Cardiac fibroblast (primary cell): ENCODE results near the gene MTHFD2L.
A peak's percentile ranks its signal among the peaks of the same experiment; 100 is the strongest.
"Not testable (repeated sequence)": the region's sequence is repeated elsewhere in the genome, so short reads cannot be mapped to it uniquely, and the experiment has no call there.

Source experiments
- DNase-seq, 2 donors: peaks; one replicate each; pipeline versions ENCODE4 v3.0.0 to v3.0.0-alpha.2; 2010; ENCODE audit warnings: low read depth in 2 of 2
- H3K4me3 ChIP-seq, 2 donors: replicated peaks in 1 of 2; 1 replicate in 1 of 2; 2 replicates in 1 of 2; pipeline ENCODE4 v1.5.1; 2011; ENCODE audit warnings: low read depth in 2 of 2, low read length in 2 of 2, mild to moderate bottlenecking in 2 of 2, moderate library complexity in 1 of 2
- CTCF ChIP-seq: IDR thresholded peaks from one replicate; pipeline ENCODE4 v1.5.1; 2011; ENCODE audit warnings: low read depth, mild to moderate bottlenecking, low read length, inconsistent platforms

Gene MTHFD2L

GRCh38 chr4:74120086-74120485 is 37.8 kb upstream of the MTHFD2L start:
- DNase-seq: no peak
- no peak overlapping the region for H3K4me3 ChIP-seq
- no peak for TF ChIP-seq CTCF

GRCh38 chr4:74121643-74122579 is 36.0 kb upstream of the MTHFD2L start:
- DNase-seq: no peak
- H3K4me3 ChIP-seq: no peak overlapping the region
- TF ChIP-seq CTCF: no peak

- no peak overlapping the region for H3K4me3 ChIP-seq
- no peak for TF ChIP-seq CTCF
- DNase-seq: peak; percentile 93 to 98
Observed at GRCh38 chr4:74123065-74123728, 34.7 kb upstream of the MTHFD2L start.

- TF ChIP-seq CTCF: no peak
- H3K4me3 ChIP-seq: no peak overlapping the region
- no peak for DNase-seq
Observed at GRCh38 chr4:74125029-74125428, 32.9 kb upstream of the MTHFD2L start.

GRCh38 chr4:74127745-74128144 is 30.2 kb upstream of the MTHFD2L start:
- H3K4me3 ChIP-seq: no peak overlapping the region
- no peak for TF ChIP-seq CTCF
- DNase-seq: peak in 1 of 2 donors; percentile 11

- not testable (repeated sequence) for H3K4me3 ChIP-seq, DNase-seq
Observed at GRCh38 chr4:74130843-74131242, 27.1 kb upstream of the MTHFD2L start.

GRCh38 chr4:74132188-74132587 is 25.7 kb upstream of the MTHFD2L start:
- not testable (repeated sequence) for H3K4me3 ChIP-seq, DNase-seq
